ENCODE measurements around the gene PAPSS1.
"Not testable (repeated sequence)": the region's sequence is repeated elsewhere in the genome, so short reads cannot be mapped to it uniquely, and the experiment has no call there.

Gene PAPSS1

GRCh38 chr4:107699466-107700206 lies 20.4 kb downstream of the PAPSS1 start:
- no peak overlapping the region for H3K4me3 ChIP-seq (ENCODE audit: low read length)
- DNase-seq (ENCODE audit: low read depth): no peak
- TF ChIP-seq, protein P1, sequence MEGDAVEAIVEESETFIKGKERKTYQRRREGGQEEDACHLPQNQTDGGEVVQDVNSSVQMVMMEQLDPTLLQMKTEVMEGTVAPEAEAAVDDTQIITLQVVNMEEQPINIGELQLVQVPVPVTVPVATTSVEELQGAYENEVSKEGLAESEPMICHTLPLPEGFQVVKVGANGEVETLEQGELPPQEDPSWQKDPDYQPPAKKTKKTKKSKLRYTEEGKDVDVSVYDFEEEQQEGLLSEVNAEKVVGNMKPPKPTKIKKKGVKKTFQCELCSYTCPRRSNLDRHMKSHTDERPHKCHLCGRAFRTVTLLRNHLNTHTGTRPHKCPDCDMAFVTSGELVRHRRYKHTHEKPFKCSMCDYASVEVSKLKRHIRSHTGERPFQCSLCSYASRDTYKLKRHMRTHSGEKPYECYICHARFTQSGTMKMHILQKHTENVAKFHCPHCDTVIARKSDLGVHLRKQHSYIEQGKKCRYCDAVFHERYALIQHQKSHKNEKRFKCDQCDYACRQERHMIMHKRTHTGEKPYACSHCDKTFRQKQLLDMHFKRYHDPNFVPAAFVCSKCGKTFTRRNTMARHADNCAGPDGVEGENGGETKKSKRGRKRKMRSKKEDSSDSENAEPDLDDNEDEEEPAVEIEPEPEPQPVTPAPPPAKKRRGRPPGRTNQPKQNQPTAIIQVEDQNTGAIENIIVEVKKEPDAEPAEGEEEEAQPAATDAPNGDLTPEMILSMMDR (conservative IDR thresholded peaks at IDR 0.05; ENCODE audit: low read depth, low read length): no peak

- not testable (repeated sequence) for DNase-seq (ENCODE audit: low read depth); H3K4me3 ChIP-seq (ENCODE audit: low read length)
Observed at GRCh38 chr4:107696187-107696586, 23.8 kb downstream of the PAPSS1 start.

DNA sequence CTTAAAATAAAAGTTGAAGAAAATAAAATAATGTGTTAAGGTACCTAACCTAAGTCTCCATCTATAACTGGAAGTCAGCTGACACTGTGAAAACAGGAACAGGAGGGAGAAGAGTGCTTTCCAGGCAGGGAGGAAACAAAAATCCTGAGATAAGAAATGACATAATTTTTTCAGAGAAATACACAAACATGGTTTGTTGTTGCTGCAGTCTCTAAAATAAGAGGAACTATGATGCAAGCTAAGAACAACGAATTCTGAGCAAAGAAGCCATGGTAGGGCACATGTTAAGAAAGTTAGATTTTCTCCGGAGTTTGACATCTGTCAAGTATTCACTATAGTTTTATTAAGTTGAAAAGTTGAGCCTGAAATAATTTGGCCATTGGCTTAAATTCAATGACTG lies 26.9 kb downstream of the PAPSS1 start:
- no peak overlapping the region for H3K4me3 ChIP-seq (ENCODE audit: low read length)
- no peak for DNase-seq (ENCODE audit: low read depth)
- TF ChIP-seq, protein P1 (conservative IDR thresholded peaks at IDR 0.05; ENCODE audit: low read depth, low read length): no peak

DNA sequence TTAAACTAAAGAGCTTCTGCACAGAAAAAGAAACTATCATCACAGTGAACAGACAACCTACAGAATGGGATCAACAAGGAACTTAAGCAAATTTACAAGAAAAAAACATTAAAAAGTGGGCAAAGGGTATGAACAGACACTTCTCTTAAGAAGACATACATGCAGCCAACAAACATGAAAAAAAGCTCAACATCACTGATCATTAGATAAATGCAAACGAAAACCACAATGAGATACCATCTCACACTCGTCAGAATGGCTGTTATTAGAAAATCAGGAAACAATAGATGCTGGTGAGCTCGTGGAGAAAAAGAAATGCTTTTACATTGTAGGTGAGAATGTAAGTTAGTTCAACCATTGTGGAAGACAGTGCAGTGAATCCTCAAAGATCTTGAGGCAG lies 27.8 kb downstream of the PAPSS1 start:
- DNase-seq (ENCODE audit: low read depth): no peak
- H3K4me3 ChIP-seq (ENCODE audit: low read length): no peak overlapping the region
- TF ChIP-seq, protein P1 (conservative IDR thresholded peaks at IDR 0.05; ENCODE audit: low read depth, low read length): no peak

DNA sequence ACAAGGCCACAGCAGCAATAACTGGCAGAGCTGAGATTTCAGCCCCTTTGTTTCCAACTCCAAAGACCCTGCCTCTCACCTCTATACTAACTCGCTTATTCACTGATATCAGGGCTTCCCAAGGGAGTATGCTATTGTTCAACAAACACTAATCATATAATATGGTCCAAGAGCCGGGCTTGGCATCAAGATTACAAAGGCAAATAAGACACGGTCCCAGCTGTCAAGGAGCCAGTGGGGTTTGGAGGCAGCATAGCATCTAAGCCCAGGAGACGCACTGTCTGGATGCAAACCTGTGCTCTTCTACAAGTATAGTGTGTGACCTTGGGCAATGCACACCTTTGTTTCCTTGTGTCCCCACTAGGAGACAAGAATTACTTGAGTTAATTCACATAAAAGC lies 28.7 kb downstream of the PAPSS1 start:
- H3K4me3 ChIP-seq (ENCODE audit: low read length): no peak overlapping the region
- DNase-seq (ENCODE audit: low read depth): no peak
- TF ChIP-seq, protein P1 (conservative IDR thresholded peaks at IDR 0.05; ENCODE audit: low read depth, low read length): peak; percentile 1

DNA sequence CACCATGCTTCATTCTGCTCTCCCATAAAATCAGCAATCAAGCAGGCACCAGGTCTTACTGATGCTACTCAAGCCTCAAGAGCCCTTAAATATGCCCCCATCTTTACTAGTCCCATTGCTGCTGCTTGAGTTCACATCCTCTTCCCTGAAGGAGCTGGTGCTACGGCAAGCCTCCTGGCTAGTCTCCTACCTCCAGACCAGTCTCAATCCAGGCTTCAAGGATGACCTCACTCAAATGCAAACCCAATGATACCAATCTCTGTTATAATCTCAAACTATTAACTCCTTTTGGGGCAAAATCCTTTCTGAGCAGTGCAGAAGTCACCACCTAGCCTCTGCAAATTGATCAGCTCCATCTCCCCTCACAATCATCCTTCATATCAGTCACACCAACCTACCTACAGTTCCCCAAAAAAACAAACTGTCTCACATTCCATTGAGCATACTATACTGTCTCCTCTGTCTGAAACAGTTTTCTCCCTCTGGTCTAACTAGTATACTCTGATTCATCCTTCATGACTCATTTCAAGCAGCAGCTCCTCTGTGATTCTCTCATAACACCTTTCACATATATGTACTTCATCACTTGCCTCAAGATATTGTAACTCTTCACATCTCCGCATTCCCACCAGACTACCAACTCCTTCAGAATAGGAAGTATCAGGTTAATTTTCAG lies 30.0 kb downstream of the PAPSS1 start:
- TF ChIP-seq, protein P1 (conservative IDR thresholded peaks at IDR 0.05; ENCODE audit: low read depth, low read length): no peak
- no peak overlapping the region for H3K4me3 ChIP-seq (ENCODE audit: low read length)
- DNase-seq (ENCODE audit: low read depth): no peak

DNA sequence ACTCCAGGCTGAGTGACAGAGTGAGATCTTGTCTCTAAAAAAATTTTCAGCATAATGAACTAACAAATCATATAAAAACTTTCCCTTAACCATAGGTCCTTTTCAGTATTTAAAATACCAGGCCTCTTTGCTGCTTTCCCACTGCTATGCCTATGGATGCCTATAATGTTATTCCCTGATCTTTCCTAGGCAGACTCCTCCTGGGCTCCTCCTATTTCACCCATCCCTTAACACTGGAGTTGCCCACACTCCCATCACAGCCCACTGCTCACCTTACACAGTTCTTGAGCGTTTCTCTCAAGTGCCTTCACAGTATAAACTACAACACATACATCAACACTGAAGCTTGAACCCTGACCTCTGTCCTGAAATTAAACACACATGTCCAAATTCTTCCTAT lies 31.6 kb downstream of the PAPSS1 start:
- no peak for DNase-seq (ENCODE audit: low read depth)
- TF ChIP-seq, protein P1 (conservative IDR thresholded peaks at IDR 0.05; ENCODE audit: low read depth, low read length): no peak
- H3K4me3 ChIP-seq (ENCODE audit: low read length): no peak overlapping the region
